ENCODE results near the gene KCNAB1. TPM values are rescaled to one million over a fixed set of nuclear protein-coding genes. Genes with fewer than 3 reads are reported as not detected.

KCNAB1 gene
- total RNA-seq, 1 experiment from 2014 or later = not detected

- CTCF ChIA-PET = interaction anchor here (0.8 to 2.2 kb wide), 2 partner anchors 234 to 301 kb away, joined by 3 to 28 read pairs; no protein-coding TSS in a partner anchor
- Histone ChIP-seq H3K4me2 (ENCODE audit: low read length) (no peak overlapping the region), H3K9ac (ENCODE audit: low read length) (no peak overlapping the region), H3K4me1 (ENCODE audit: insufficient read depth, low read length) (no peaks in the 10 kb centered on the region), H3K79me2 (ENCODE audit: low read length) (no peaks in the 10 kb centered on the region), H4K20me1 (ENCODE audit: low read length) (no peaks in the 10 kb centered on the region), H3K36me3 (ENCODE audit: low read depth, low read length) (no peaks in the 10 kb centered on the region), H3F3A (ENCODE audit: low read length, unreplicated experiment) (no peaks in the 10 kb centered on the region), H3K9me3 (ENCODE audit: low read length) (no peaks in the 10 kb centered on the region), H3K9me2 (replicated peaks; ENCODE audit: low read length) (no peaks in the 10 kb centered on the region), H2AFZ (ENCODE audit: low read length) (no peak overlapping the region), H3K27me3 (ENCODE audit: low read length) (peaks cover 15% of the 10 kb centered on the region; the same call in 1 of the 2 replicates), H3K27ac (ENCODE audit: low read length) (no peak overlapping the region), H3K4me3 (ENCODE audit: low read length) (no peak overlapping the region)
- POLR2A ChIA-PET (ENCODE audit: unreplicated experiment) = no interaction called here
- no TSS peak for BruUV-seq (replicated peaks)
- no peak for DNase-seq
- intact Hi-C loops (cut with micrococcal nuclease) = no loop called here
- TF ChIP-seq CTCF (conservative IDR thresholded peaks at IDR 0.05; ENCODE audit: low read depth, low read length) (no peak), EZH2phosphoT487 (IDR thresholded peaks at IDR 0.05; ENCODE audit: borderline replicate concordance, low read length) (no peak), EZH2 (IDR thresholded peaks at IDR 0.05; ENCODE audit: low read length, unreplicated experiment) (no peak)
- ATAC-seq = no peak
Measured at GRCh38 chr3:156148946-156149381, 28.6 kb downstream of the KCNAB1 start.

- Histone ChIP-seq H4K20me1 (ENCODE audit: low read length) (no peaks in the 10 kb centered on the region), H3K9me2 (replicated peaks; ENCODE audit: low read length) (no peaks in the 10 kb centered on the region), H3K9me3 (ENCODE audit: low read length) (no peaks in the 10 kb centered on the region), H2AFZ (ENCODE audit: low read length) (no peak overlapping the region), H3K79me2 (ENCODE audit: low read length) (no peaks in the 10 kb centered on the region), H3K4me2 (ENCODE audit: low read length) (no peak overlapping the region), H3F3A (ENCODE audit: low read length, unreplicated experiment) (no peaks in the 10 kb centered on the region), H3K36me3 (ENCODE audit: low read depth, low read length) (no peaks in the 10 kb centered on the region), H3K27me3 (ENCODE audit: low read length) (peaks cover 12% of the 10 kb centered on the region; the same call in 1 of the 2 replicates), H3K9ac (ENCODE audit: low read length) (no peak overlapping the region), H3K4me3 (ENCODE audit: low read length) (no peak overlapping the region), H3K27ac (ENCODE audit: low read length) (no peak overlapping the region), H3K4me1 (ENCODE audit: insufficient read depth, low read length) (no peaks in the 10 kb centered on the region)
- ChIA-PET POLR2A (ENCODE audit: unreplicated experiment) (no interaction called here), CTCF (interaction anchor here (0.6 to 2.2 kb wide), 5 partner anchors 139 to 1052 kb away, joined by 3 to 28 read pairs (median 4); no protein-coding TSS in a partner anchor)
- intact Hi-C loops (cut with micrococcal nuclease) = loop anchor here (1.0 to 5.0 kb wide), 8 partner anchors 155 to 1051 kb away; partner anchors contain the start of gene TIPARP
- TF ChIP-seq EZH2 (IDR thresholded peaks at IDR 0.05; ENCODE audit: low read length, unreplicated experiment) (no peak), CTCF (conservative IDR thresholded peaks at IDR 0.05; ENCODE audit: low read depth, low read length) (no peak), EZH2phosphoT487 (IDR thresholded peaks at IDR 0.05; ENCODE audit: borderline replicate concordance, low read length) (no peak)
- BruUV-seq (replicated peaks) = no TSS peak
- DNase-seq (no peak), ATAC-seq (no peak)
Measured at GRCh38 chr3:156149876-156150275, 29.5 kb downstream of the KCNAB1 start.

DNA sequence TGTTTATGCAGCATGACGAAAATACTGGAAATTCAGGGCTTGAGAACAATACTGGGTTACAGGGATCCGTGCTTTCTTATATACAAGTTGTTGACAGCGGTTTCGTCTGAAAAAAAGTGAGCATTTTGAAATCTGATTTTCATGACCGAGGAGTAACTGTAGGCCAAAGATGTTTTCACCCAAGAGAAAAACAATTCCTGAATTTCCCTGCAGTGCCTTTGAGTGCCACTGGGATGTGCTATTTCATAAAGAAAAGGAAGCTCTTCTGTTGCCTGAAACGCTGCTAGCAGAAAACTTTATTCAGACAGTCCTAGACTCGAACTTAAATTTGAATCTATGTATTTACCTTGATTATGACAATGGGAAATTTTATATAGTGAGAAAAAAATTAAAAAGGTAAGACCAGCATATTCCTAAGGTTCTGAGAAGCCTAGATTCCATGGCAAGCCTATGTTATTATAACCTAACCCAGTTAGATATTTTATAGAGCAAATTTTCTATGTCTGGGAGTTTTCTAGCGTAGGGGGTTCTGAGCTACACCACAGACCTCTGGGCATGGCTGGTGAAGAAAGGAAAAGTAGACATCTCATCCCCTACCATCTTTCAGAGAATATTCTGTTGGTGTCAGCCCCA lies 30.2 kb downstream of the KCNAB1 start:
- Histone ChIP-seq H3K27me3 (ENCODE audit: low read length) (peaks cover 5% of the 10 kb centered on the region; the same call in 1 of the 2 replicates), H3F3A (ENCODE audit: low read length, unreplicated experiment) (no peaks in the 10 kb centered on the region), H3K4me1 (ENCODE audit: insufficient read depth, low read length) (no peaks in the 10 kb centered on the region), H3K9ac (ENCODE audit: low read length) (no peak overlapping the region), H3K79me2 (ENCODE audit: low read length) (no peaks in the 10 kb centered on the region), H3K9me2 (replicated peaks; ENCODE audit: low read length) (no peaks in the 10 kb centered on the region), H3K9me3 (ENCODE audit: low read length) (no peaks in the 10 kb centered on the region), H4K20me1 (ENCODE audit: low read length) (no peaks in the 10 kb centered on the region), H3K4me3 (ENCODE audit: low read length) (no peak overlapping the region), H3K36me3 (ENCODE audit: low read depth, low read length) (no peaks in the 10 kb centered on the region), H2AFZ (ENCODE audit: low read length) (0 out of 2 replicates have a peak overlapping the region, but pooled peaks have one; percentile 32), H3K27ac (ENCODE audit: low read length) (no peak overlapping the region), H3K4me2 (ENCODE audit: low read length) (no peak overlapping the region)
- no TSS peak for BruUV-seq (replicated peaks)
- CTCF ChIA-PET = interaction anchor here (0.6 to 2.2 kb wide), 8 partner anchors 140 to 1051 kb away, joined by 3 to 28 read pairs (median 4); no protein-coding TSS in a partner anchor
- ATAC-seq (peak; percentile 63), DNase-seq (peak; percentile 82)
- POLR2A ChIA-PET (ENCODE audit: unreplicated experiment) = no interaction called here
- intact Hi-C loops (cut with micrococcal nuclease) = loop anchor here (1.0 to 5.0 kb wide), 9 partner anchors 156 to 1051 kb away; partner anchors contain the start of gene TIPARP
- TF ChIP-seq EZH2 (IDR thresholded peaks at IDR 0.05; ENCODE audit: low read length, unreplicated experiment) = no peak
- peak; percentile 94 for TF ChIP-seq CTCF (conservative IDR thresholded peaks at IDR 0.05; ENCODE audit: low read depth, low read length)

All from PC-3 (cell line).